ENCODE results near the gene DQX1. TPM values are rescaled to one million over a fixed set of nuclear protein-coding genes. Genes with fewer than 3 reads are reported as not detected.

Gene DQX1
- total and polyA plus RNA-seq, 9 of the 15 experiments (the other 6 are each of a cell fraction or from before 2014, with no cell fraction given): 0.04 to 0.38 (median 0.18) TPM; not detected in 1

- TF ChIP-seq KLF6 (CRISPR knock-in tag; IDR thresholded peaks at IDR 0.05; ENCODE audit: borderline replicate concordance) (0 out of 2 replicates have a peak, but pooled peaks have one; percentile 58), E2F8 (IDR thresholded peaks at IDR 0.05; ENCODE audit: low read depth, partially characterized antibody) (no peak), ZNF318 (IDR thresholded peaks at IDR 0.05; ENCODE audit: borderline replicate concordance in 1 of 2, low read depth in 1 of 2) (no peak), PYGO2 (tag; IDR thresholded peaks at IDR 0.05) (no peak), XRCC5 (IDR thresholded peaks at IDR 0.05; ENCODE audit: low read depth, low read length) (no peak), NFE2L1 (tag; IDR thresholded peaks at IDR 0.05; ENCODE audit: borderline replicate concordance, low read depth) (no peak), SPI1 (IDR thresholded peaks at IDR 0.05; ENCODE audit: borderline replicate concordance, low read depth, low read length) (no peak), ADNP (tag; IDR thresholded peaks at IDR 0.05) (no peak), HDAC3 (IDR thresholded peaks at IDR 0.05; ENCODE audit: borderline replicate concordance, partially characterized antibody) (no peak), E2F4 (CRISPR knock-in tag; IDR thresholded peaks at IDR 0.05; ENCODE audit: low read depth) (no peak), HINFP (tag; conservative IDR thresholded peaks at IDR 0.05; ENCODE audit: low read depth) (no peak)
Measured at GRCh38 chr2:74502720-74503505, 23.1 kb downstream of the DQX1 start (continued).

Measured in K562 (cell line).